ENCODE data around the gene PEX14. TPM values are rescaled to one million over a fixed set of nuclear protein-coding genes. Genes with fewer than 3 reads are reported as not detected.

The PEX14 gene
- total RNA-seq, 1 donor, result 17.3 TPM

GRCh38 chr1:10634428-10635084, 159.8 kb downstream of the PEX14 start:
- H3K4me3 ChIP-seq (ENCODE audit: low read depth, low read length), result no peak overlapping the region
- no peak for TF ChIP-seq CTCF (IDR thresholded peaks at IDR 0.05; ENCODE audit: insufficient read depth, low read depth, low read length)
- no peak for DNase-seq (ENCODE audit: low read depth)

- no peak for TF ChIP-seq CTCF (IDR thresholded peaks at IDR 0.05; ENCODE audit: insufficient read depth, low read depth, low read length)
- no peak overlapping the region for H3K4me3 ChIP-seq (ENCODE audit: low read depth, low read length)
- DNase-seq (ENCODE audit: low read depth), result peak; percentile 55
Observed at GRCh38 chr1:10635085-10635896, 160.5 kb downstream of the PEX14 start.

GRCh38 chr1:10635992-10636391, 161.2 kb downstream of the PEX14 start:
- no peak overlapping the region for H3K4me3 ChIP-seq (ENCODE audit: low read depth, low read length)
- no peak for DNase-seq (ENCODE audit: low read depth)
- TF ChIP-seq CTCF (IDR thresholded peaks at IDR 0.05; ENCODE audit: insufficient read depth, low read depth, low read length), result no peak

GRCh38 chr1:10637400-10637799, 162.7 kb downstream of the PEX14 start:
- no peak for DNase-seq (ENCODE audit: low read depth)
- no peak for TF ChIP-seq CTCF (IDR thresholded peaks at IDR 0.05; ENCODE audit: insufficient read depth, low read depth, low read length)
- no peak overlapping the region for H3K4me3 ChIP-seq (ENCODE audit: low read depth, low read length)

- DNase-seq (ENCODE audit: low read depth), result no peak
- peak overlapping the region; percentile 40 for H3K4me3 ChIP-seq (ENCODE audit: low read depth, low read length)
- no peak for TF ChIP-seq CTCF (IDR thresholded peaks at IDR 0.05; ENCODE audit: insufficient read depth, low read depth, low read length)
Observed at GRCh38 chr1:10637834-10638558, 163.2 kb downstream of the PEX14 start.

- no peak for DNase-seq (ENCODE audit: low read depth)
- TF ChIP-seq CTCF (IDR thresholded peaks at IDR 0.05; ENCODE audit: insufficient read depth, low read depth, low read length), result no peak
- peak overlapping the region; percentile 40 for H3K4me3 ChIP-seq (ENCODE audit: low read depth, low read length)
Observed at GRCh38 chr1:10638559-10639005, 163.8 kb downstream of the PEX14 start.

Measured in fibroblast of villous mesenchyme (primary cell).